ENCODE results near the gene MBD3.
A peak's percentile ranks its signal among the peaks of the same experiment; 100 is the strongest.

The MBD3 gene

GRCh38 chr19:1631557-1632100, 39.0 kb upstream of the MBD3 start:
- TF ChIP-seq CTCF (IDR thresholded peaks at IDR 0.05): no peak

- no peak for TF ChIP-seq CTCF (IDR thresholded peaks at IDR 0.05)
These were observed 38.1 kb upstream of the MBD3 start for GRCh38 chr19:1630811-1631210.

GRCh38 chr19:1630012-1630411, 37.3 kb upstream of the MBD3 start:
- TF ChIP-seq CTCF (IDR thresholded peaks at IDR 0.05): no peak

- no peak for TF ChIP-seq CTCF (IDR thresholded peaks at IDR 0.05)
These were observed 36.7 kb upstream of the MBD3 start for GRCh38 chr19:1629256-1629808.

- no peak for TF ChIP-seq CTCF (IDR thresholded peaks at IDR 0.05)
These were observed 34.5 kb upstream of the MBD3 start for GRCh38 chr19:1627194-1627593.

GRCh38 chr19:1626417-1627010, 33.8 kb upstream of the MBD3 start:
- no peak for TF ChIP-seq CTCF (IDR thresholded peaks at IDR 0.05)

GRCh38 chr19:1624458-1624857, 31.8 kb upstream of the MBD3 start:
- TF ChIP-seq CTCF (IDR thresholded peaks at IDR 0.05): peak; percentile 50
